H9 (cell line): Measurements from ENCODE around the gene GALNS. TPM values are rescaled to one million over a fixed set of nuclear protein-coding genes. Genes with fewer than 3 reads are reported as not detected.

Source experiments
- DNase-seq: peaks from one replicate; pipeline ENCODE4 v3.0.0-alpha.2; 2017
- H2AFZ ChIP-seq: one replicate; pipeline ENCODE4 v1.6.1; 2013; ENCODE audit warnings: mild to moderate bottlenecking, low read length, control low read depth, moderate library complexity
- H2AK5ac ChIP-seq: 2 replicates; pipeline ENCODE4 v1.6.1; 2013; ENCODE audit warnings: low read length, control low read depth, mixed read lengths; ENCODE audit not compliant: insufficient read length
- H2BK120ac ChIP-seq: one replicate; pipeline ENCODE4 v1.6.1; 2013; ENCODE audit warnings: low read depth, mild to moderate bottlenecking, low read length, control low read depth, inconsistent platforms; ENCODE audit not compliant: poor library complexity, severe bottlenecking
- H2BK12ac ChIP-seq: 2 replicates; pipeline ENCODE4 v1.6.1; 2013; ENCODE audit warnings: low read length, control low read depth, mixed read lengths, low read depth; ENCODE audit not compliant: insufficient read length
- H2BK15ac ChIP-seq: 2 replicates; pipeline ENCODE4 v1.6.1; 2013; ENCODE audit warnings: low read depth, low read length, control low read depth
- H2BK20ac ChIP-seq: one replicate; pipeline ENCODE4 v1.6.1; 2013; ENCODE audit warnings: low read depth, mild to moderate bottlenecking, low read length, control low read depth, inconsistent platforms; ENCODE audit not compliant: poor library complexity, severe bottlenecking
- H2BK5ac ChIP-seq: 2 replicates; pipeline ENCODE4 v1.6.1; 2013; ENCODE audit warnings: low read length, control low read depth, mixed read lengths; ENCODE audit not compliant: insufficient read length
- H3K14ac ChIP-seq: 2 replicates; pipeline ENCODE4 v1.6.1; 2013; ENCODE audit warnings: low read length, control low read depth; ENCODE audit not compliant: insufficient read depth
- H3K18ac ChIP-seq: 2 replicates; pipeline ENCODE4 v1.6.1; 2013; ENCODE audit warnings: low read depth, mild to moderate bottlenecking, mixed read lengths, low read length, control low read depth; ENCODE audit not compliant: insufficient read length
- H3K23ac ChIP-seq: 2 replicates; pipeline ENCODE4 v1.6.1; 2013; ENCODE audit warnings: low read length, control low read depth, mixed read lengths, low read depth; ENCODE audit not compliant: insufficient read length
- H3K23me2 ChIP-seq: 2 replicates; pipeline ENCODE4 v1.6.1; 2013; ENCODE audit warnings: low read depth, mild to moderate bottlenecking, mixed read lengths, low read length, control low read depth; ENCODE audit not compliant: insufficient read length, poor library complexity, severe bottlenecking
- H3K27ac ChIP-seq: 2 replicates; pipeline ENCODE4 v1.5.1; 2013; ENCODE audit warnings: low read length, control low read depth, mixed read lengths, low read depth; ENCODE audit not compliant: insufficient read length
- H3K27me3 ChIP-seq: 2 replicates; pipeline ENCODE4 v1.6.1; 2013; ENCODE audit warnings: low read length, control low read depth, inconsistent platforms; ENCODE audit not compliant: insufficient read depth
- H3K4ac ChIP-seq: 2 replicates; pipeline ENCODE4 v1.6.1; 2013; ENCODE audit warnings: low read depth, mild to moderate bottlenecking, control low read depth, inconsistent platforms, low read length, moderate library complexity
- H3K4me1 ChIP-seq: 2 replicates; pipeline ENCODE4 v1.6.1; 2013; ENCODE audit warnings: low read length, control low read depth, inconsistent platforms; ENCODE audit not compliant: insufficient read depth
- H3K4me2 ChIP-seq: 2 replicates; pipeline ENCODE4 v1.6.1; 2013; ENCODE audit warnings: low read length, control low read depth, mixed read lengths; ENCODE audit not compliant: insufficient read length, insufficient read depth
- H3K56ac ChIP-seq: 2 replicates; pipeline ENCODE4 v1.6.1; 2013; ENCODE audit warnings: low read depth, mild to moderate bottlenecking, mixed read lengths, low read length, control low read depth; ENCODE audit not compliant: insufficient read length
- H3K79me1 ChIP-seq: 2 replicates; pipeline ENCODE4 v1.6.1; 2013; ENCODE audit warnings: low read depth, mild to moderate bottlenecking, moderate library complexity, low read length, control low read depth, inconsistent platforms; ENCODE audit not compliant: insufficient read depth, poor library complexity, severe bottlenecking
- H3K79me2 ChIP-seq: 2 replicates; pipeline ENCODE4 v1.6.1; 2013; ENCODE audit warnings: low read length, control low read depth, inconsistent platforms; ENCODE audit not compliant: insufficient read depth
- H3K9ac ChIP-seq: 2 replicates; pipeline ENCODE4 v1.6.1; 2013; ENCODE audit warnings: low read length, control low read depth, mixed read lengths; ENCODE audit not compliant: insufficient read length; ENCODE audit errors: extremely low read depth
- H3K9me3 ChIP-seq: one replicate; pipeline ENCODE4 v1.6.1; 2013; ENCODE audit warnings: low read depth, low read length, inconsistent platforms; ENCODE audit not compliant: control insufficient read depth
- H3T11ph ChIP-seq: one replicate; pipeline ENCODE4 v1.6.1; 2013; ENCODE audit warnings: mild to moderate bottlenecking, low read length, control low read depth, inconsistent platforms
- H4K20me1 ChIP-seq: one replicate; pipeline ENCODE4 v1.6.1; 2013; ENCODE audit not compliant: control insufficient read depth, insufficient read length, insufficient read depth
- H4K5ac ChIP-seq: 2 replicates; pipeline ENCODE4 v1.6.1; 2013; ENCODE audit warnings: low read depth, mild to moderate bottlenecking, mixed read lengths, low read length, control low read depth; ENCODE audit not compliant: insufficient read length
- H4K8ac ChIP-seq: replicated peaks from 2 replicates; pipeline ENCODE4 v1.6.1; 2013; ENCODE audit warnings: low read length, control low read depth, mixed read lengths, low read depth; ENCODE audit not compliant: insufficient read length
- H4K91ac ChIP-seq: 2 replicates; pipeline ENCODE4 v1.6.1; 2013; ENCODE audit warnings: low read depth, mild to moderate bottlenecking, moderate library complexity, mixed read lengths, low read length, control low read depth; ENCODE audit not compliant: insufficient read length
- H3K27ac Mint-ChIP-seq, 3 experiments: 2 replicates in 2 of 3; 3 replicates in 1 of 3; pipeline ENCODE4 v1.8.0; 2020 to 2021; ENCODE audit warnings: mixed read lengths in 3 of 3, mild to moderate bottlenecking in 1 of 3, moderate library complexity in 1 of 3
- H3K27me3 Mint-ChIP-seq: 2 replicates; pipeline ENCODE4 v1.8.0; 2021; ENCODE audit warnings: low read depth, mild to moderate bottlenecking, moderate library complexity, mixed read lengths
- H3K36me3 Mint-ChIP-seq, 3 experiments: 2 replicates in 2 of 3; 3 replicates in 1 of 3; pipeline ENCODE4 v1.8.0; 2020 to 2021; ENCODE audit warnings: low read depth in 3 of 3, mixed read lengths in 3 of 3; ENCODE audit not compliant: insufficient read depth in 1 of 3
- H3K4me1 Mint-ChIP-seq, 2 experiments: 2 replicates each; pipeline ENCODE4 v1.8.0; 2020; ENCODE audit warnings: mixed read lengths in 2 of 2
- H3K4me3 Mint-ChIP-seq, 2 experiments: 2 replicates in 1 of 2; 3 replicates in 1 of 2; pipeline ENCODE4 v1.8.0; 2020 to 2021; ENCODE audit warnings: mild to moderate bottlenecking in 2 of 2, mixed read lengths in 2 of 2, moderate library complexity in 1 of 2
- H3K9me3 Mint-ChIP-seq, 2 experiments: 2 replicates in 1 of 2; 3 replicates in 1 of 2; pipeline ENCODE4 v1.8.0; 2020; ENCODE audit warnings: mild to moderate bottlenecking in 2 of 2, mixed read lengths in 2 of 2, moderate library complexity in 1 of 2
- CTCF ChIP-seq: fragments of 200-600 bp; sonication (generic); conservative IDR thresholded peaks from 3 replicates; pipeline ENCODE4 v1.8.0; 2021; ENCODE audit warnings: antibody characterized with exemption, mild to moderate bottlenecking
- WGBS: extraction: QIAGEN DNeasy Blood & Tissue Kit; methylation state at CpG from one replicate; pipeline ENCODE4 v1.1.7; 2013; ENCODE audit warnings: missing lambda C conversion rate, low lambda C conversion rate, mixed read lengths; ENCODE audit not compliant: insufficient read length; ENCODE audit errors: extremely low coverage; 5-methylcytosine and 5-hydroxymethylcytosine counted together
- total RNA-seq: library from RNA; stranded (reverse); gene quantifications from 2 replicates; pipeline ENCODE4 v1.2.1, GENCODE V29; 2021

GALNS gene
- total RNA-seq, 1 experiment from 2014 or later, result 20.3 TPM

DNA sequence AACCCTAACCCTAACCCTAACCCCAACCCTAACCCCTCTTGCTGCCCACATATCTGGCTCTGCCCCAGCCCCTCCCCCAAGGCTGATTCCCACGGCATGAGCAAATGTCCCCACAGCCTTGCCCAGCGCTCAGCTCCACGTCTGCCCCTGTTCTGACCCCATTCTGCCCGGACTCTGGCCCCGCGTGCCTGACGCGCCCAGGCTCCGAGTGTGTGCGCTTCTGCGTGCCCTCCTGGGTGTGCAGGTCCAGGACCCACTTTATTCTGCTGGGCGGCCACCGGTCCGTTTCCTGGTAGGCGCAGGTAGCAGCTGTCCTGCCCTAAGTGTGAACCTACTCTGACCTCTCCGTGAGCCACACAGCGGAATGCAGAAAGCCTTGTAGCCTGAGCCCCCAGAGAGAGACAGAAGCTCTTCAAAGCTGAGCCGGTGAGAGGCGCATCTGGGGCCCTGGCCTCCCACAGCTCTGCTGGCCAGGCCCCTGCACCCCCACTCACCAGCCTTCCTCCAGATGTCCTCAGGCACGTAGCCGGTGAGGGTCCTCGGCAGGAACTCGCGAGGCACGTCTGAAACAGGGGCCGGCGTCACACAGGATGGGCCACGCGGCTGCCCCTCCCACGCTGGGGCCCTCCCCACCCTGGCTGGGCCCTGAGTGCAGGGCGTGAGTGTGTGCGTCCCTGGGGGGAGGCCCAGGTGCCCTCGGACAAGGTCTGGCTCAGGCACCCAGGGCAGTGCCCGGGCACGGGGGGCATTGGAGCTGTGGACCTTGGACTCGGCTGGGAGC is 23.7 kb upstream of the GALNS start:
- H3K27ac ChIP-seq, result no peak overlapping the region
- no peaks in the 10 kb centered on the region for H3K79me1 ChIP-seq
- H4K8ac ChIP-seq, result no peak overlapping the region
- TF ChIP-seq CTCF, result no peak
- H3K4me2 ChIP-seq, result no peak overlapping the region
- H3K14ac ChIP-seq, result peak overlapping the region; percentile 16; the same call in 1 of the 2 replicates
- H2AFZ ChIP-seq, result no peak overlapping the region
- H3T11ph ChIP-seq, result no peak overlapping the region
- no peaks in the 10 kb centered on the region for H3K27me3 Mint-ChIP-seq
- H3K79me2 ChIP-seq, result no peaks in the 10 kb centered on the region
- H4K91ac ChIP-seq, result no peak overlapping the region
- H3K9me3 ChIP-seq, result no peaks in the 10 kb centered on the region
- H3K4me1 ChIP-seq, result no peaks in the 10 kb centered on the region
- H3K4me3 Mint-ChIP-seq, result no peak overlapping the region; a peak in 1 of 5 replicates
- no peaks in the 10 kb centered on the region for H3K36me3 Mint-ChIP-seq
- no peak overlapping the region for H2AK5ac ChIP-seq
- no peak overlapping the region for H3K18ac ChIP-seq
- DNase-seq, result no peak
- H2BK15ac ChIP-seq, result no peak overlapping the region; the same call in 1 of the 2 replicates
- H3K9me3 Mint-ChIP-seq, result no peaks in the 10 kb centered on the region
- no peak overlapping the region for H4K5ac ChIP-seq
- H3K27me3 ChIP-seq, result no peaks in the 10 kb centered on the region
- no peak overlapping the region for H2BK5ac ChIP-seq
- H3K23ac ChIP-seq, result no peak overlapping the region
- no peak overlapping the region for H2BK12ac ChIP-seq
- no peak overlapping the region for H2BK120ac ChIP-seq
- H3K56ac ChIP-seq, result no peak overlapping the region
- peaks cover 0 to 11% of the 10 kb centered on the region in 2 experiments; a peak in 1 of 4 replicates for H3K4me1 Mint-ChIP-seq
- no peak overlapping the region for H3K27ac Mint-ChIP-seq
- H3K23me2 ChIP-seq, result no peaks in the 10 kb centered on the region
- H2BK20ac ChIP-seq, result no peak overlapping the region
- no peak overlapping the region for H3K9ac ChIP-seq
- no peaks in the 10 kb centered on the region for H4K20me1 ChIP-seq
- no CpG with 5 or more reads among the region's 36 CpGs for WGBS
- H3K4ac ChIP-seq, result no peak overlapping the region
